HCT116 (cell line): Measurements from ENCODE around the gene RHEB. TPM values are rescaled to one million over a fixed set of nuclear protein-coding genes. Genes with fewer than 3 reads are reported as not detected.

Experiments
- ATAC-seq: fragments of 200-7000 bp; cut with Tn5 transposase; 2 replicates; pipeline ENCODE4 v1.9.1; 2020; ENCODE audit warnings: mild to moderate bottlenecking, moderate library complexity
- BruUV-seq: library from RNA; stranded (reverse); fragments of 400-500 nt; replicated peaks from 2 replicates; lab custom pipeline; 2021; lab: Mats Ljungman, UMichigan
- CTCF ChIA-PET: fragments of 300-600 bp; sonication (Branson Sonifier 250); formaldehyde crosslinking; loops from one replicate; lab custom pipeline; 2021; ENCODE audit warnings: antibody characterized with exemption; lab: Charles Lee
- POLR2A ChIA-PET: fragments of 300-600, 350-600 bp; sonication (Branson Sonifier 250); formaldehyde crosslinking; loops from one replicate; lab custom pipeline; 2021; ENCODE audit warnings: antibody characterized with exemption; lab: Charles Lee
- RAD21 ChIA-PET, 2 experiments: fragments of 300-600 bp; sonication (Branson Sonifier 250); formaldehyde crosslinking; loops; one replicate each; lab custom pipeline; 2023; ENCODE audit warnings: low total read pairs in 2 of 2; ENCODE audit not compliant: uncharacterized antibody in 2 of 2, unreplicated experiment in 2 of 2, low non-redundant PET in 1 of 2; lab: Charles Lee
- DNase-seq: peaks from one replicate; pipeline ENCODE4 v3.0.0-alpha.2; 2010; ENCODE audit warnings: low read depth, low spot score
- H2AFZ ChIP-seq: fragments of 200-600 bp; shearing (Covaris generic), sonication (generic); 2 replicates; pipeline ENCODE4 v1.6.1; 2017; ENCODE audit warnings: low read depth, mixed run types, mixed read lengths, antibody characterized with exemption, low read length; ENCODE audit not compliant: poor library complexity, severe bottlenecking
- H3K27ac ChIP-seq: 2 replicates; pipeline ENCODE4 v1.5.1; 2012; ENCODE audit warnings: low read depth, low read length
- H3K27me3 ChIP-seq: fragments of 200-600 bp; sonication (generic); 2 replicates; pipeline ENCODE4 v1.6.1; 2016; ENCODE audit warnings: mixed run types, low read length, mixed read lengths; ENCODE audit not compliant: insufficient read depth
- H3K36me3 ChIP-seq, 2 experiments: fragments of 200-500 bp in 1 of 2; fragments of 200-600 bp in 1 of 2; sonication (Bioruptor generic) in 1 of 2; sonication (generic) in 1 of 2; 2 replicates each; pipeline versions ENCODE4 v1.5.1 to v1.6.1; 2014 to 2016; ENCODE audit warnings: low read length in 2 of 2, inconsistent platforms in 1 of 2, mixed read lengths in 1 of 2, mixed run types in 1 of 2; ENCODE audit not compliant: insufficient read depth in 2 of 2, control insufficient read depth in 1 of 2
- H3K4me1 ChIP-seq, 2 experiments: fragments of 200-600 bp in 1 of 2; sonication (generic) in 1 of 2; 2 replicates each; pipeline versions ENCODE4 v1.5.1 to v1.6.1; 2012 to 2017; ENCODE audit warnings: low read length in 2 of 2, inconsistent platforms in 1 of 2, mild to moderate bottlenecking in 1 of 2, mixed read lengths in 1 of 2, mixed run types in 1 of 2, moderate library complexity in 1 of 2; ENCODE audit not compliant: insufficient read depth in 2 of 2, control insufficient read depth in 1 of 2
- H3K4me2 ChIP-seq: fragments of 200-600 bp; sonication (generic); 2 replicates; pipeline ENCODE4 v1.6.1; 2017; ENCODE audit warnings: mixed run types, low read length, mixed read lengths
- H3K4me3 ChIP-seq, 2 experiments: fragments of 200-600 bp in 1 of 2; sonication (generic) in 1 of 2; replicated peaks in 1 of 2; 2 replicates each; pipeline ENCODE4 v1.5.1; 2011 to 2016; ENCODE audit warnings: low read length in 2 of 2, control low read depth in 1 of 2, low read depth in 1 of 2, mild to moderate bottlenecking in 1 of 2, mixed read lengths in 1 of 2, mixed run types in 1 of 2
- H3K79me2 ChIP-seq: fragments of 200-600 bp; sonication (generic); 2 replicates; pipeline ENCODE4 v1.6.1; 2017; ENCODE audit warnings: mild to moderate bottlenecking, mixed run types, low read length, moderate library complexity, mixed read lengths; ENCODE audit not compliant: insufficient read depth
- H3K9ac ChIP-seq: fragments of 200-600 bp; sonication (generic); 2 replicates; pipeline ENCODE4 v1.6.1; 2016; ENCODE audit warnings: low read length, mixed read lengths
- H3K9me2 ChIP-seq: fragments of 200-600 bp; sonication (generic), shearing (Covaris generic); 2 replicates; pipeline ENCODE4 v1.6.1; 2017; ENCODE audit warnings: mixed run types, mild to moderate bottlenecking, moderate library complexity; ENCODE audit not compliant: insufficient read depth
- H3K9me3 ChIP-seq, 2 experiments: fragments of 200-500 bp in 1 of 2; fragments of 200-600 bp in 1 of 2; sonication (Bioruptor generic) in 1 of 2; sonication (generic) in 1 of 2; 2 replicates each; pipeline ENCODE4 v1.6.1; 2014 to 2017; ENCODE audit warnings: low read length in 2 of 2, mixed read lengths in 2 of 2, inconsistent platforms in 1 of 2, low read depth in 1 of 2, mild to moderate bottlenecking in 1 of 2, mixed run types in 1 of 2, moderate library complexity in 1 of 2; ENCODE audit not compliant: control insufficient read depth in 1 of 2, insufficient read depth in 1 of 2
- H4K20me1 ChIP-seq: fragments of 200-600 bp; sonication (generic), shearing (Covaris generic); 2 replicates; pipeline ENCODE4 v1.6.1; 2017; ENCODE audit warnings: mixed run types, mild to moderate bottlenecking, moderate library complexity; ENCODE audit not compliant: insufficient read depth
- ATF3 ChIP-seq: IDR thresholded peaks from 2 replicates; pipeline ENCODE4 v1.6.1; 2012
- CBX3 ChIP-seq: IDR thresholded peaks from 2 replicates; pipeline ENCODE4 v1.6.1; 2012; ENCODE audit warnings: low read depth
- CTCF ChIP-seq, 3 experiments: fragments of 200-600 bp in 1 of 3; sonication (generic) in 1 of 3; IDR thresholded peaks in 2 of 3; conservative IDR thresholded peaks in 1 of 3; 2 replicates each; pipeline ENCODE4 v1.5.1; 2012 to 2017; ENCODE audit warnings: low read depth in 2 of 3, low read length in 2 of 3, antibody characterized with exemption in 1 of 3, borderline replicate concordance in 1 of 3, control low read depth in 1 of 3, mild to moderate bottlenecking in 1 of 3, mixed read lengths in 1 of 3, mixed run types in 1 of 3, moderate library complexity in 1 of 3; ENCODE audit not compliant: insufficient read depth in 1 of 3
- EGR1 ChIP-seq: IDR thresholded peaks from 2 replicates; pipeline ENCODE4 v1.6.1; 2012; ENCODE audit warnings: low read depth
- EZH2 ChIP-seq: fragments of 200-600 bp; sonication (generic); IDR thresholded peaks from 2 replicates; pipeline ENCODE4 v1.6.1; 2017; ENCODE audit warnings: antibody characterized with exemption, mixed run types
- EZH2phosphoT487 ChIP-seq: fragments of 200-600 bp; IDR thresholded peaks from 2 replicates; pipeline ENCODE4 v1.6.1; 2018; ENCODE audit warnings: antibody characterized with exemption, borderline replicate concordance
- JUND ChIP-seq: IDR thresholded peaks from 2 replicates; pipeline ENCODE4 v1.6.1; 2012
- POLR2A ChIP-seq: IDR thresholded peaks from 2 replicates; pipeline ENCODE4 v1.7.0; 2011; ENCODE audit warnings: borderline replicate concordance; ENCODE audit not compliant: insufficient read depth, insufficient read length; ENCODE audit errors: extremely low read depth
- SIN3A ChIP-seq: IDR thresholded peaks from 2 replicates; pipeline ENCODE4 v1.6.1; 2012; ENCODE audit warnings: low read depth
- SRF ChIP-seq: IDR thresholded peaks from 2 replicates; pipeline ENCODE4 v1.6.1; 2012; ENCODE audit warnings: low read depth
- ZBTB33 ChIP-seq: IDR thresholded peaks from 2 replicates; pipeline ENCODE4 v1.6.1; 2011; ENCODE audit warnings: mild to moderate bottlenecking, low read length, moderate library complexity; ENCODE audit not compliant: insufficient replicate concordance; ENCODE audit errors: extremely low read depth
- ZFX ChIP-seq: fragments of 450-650 bp; IDR thresholded peaks from 2 replicates; pipeline ENCODE4 v1.6.1; 2017
- intact Hi-C: fragments of 100-400 bp; cut with micrococcal nuclease; formaldehyde crosslinking; loops from 2 replicates; pipeline ENCODE4 v1.10.0; 2022
- total RNA-seq: library from RNA; stranded (reverse); gene quantifications from one replicate; pipeline ENCODE4 v1.2.1, GENCODE V29; 2021; ENCODE audit not compliant: unreplicated experiment

Gene RHEB
- total RNA-seq, 1 experiment from 2014 or later, result 114 TPM

- H3K9me2 ChIP-seq, result no peaks in the 10 kb centered on the region
- RAD21 ChIA-PET, result no interaction called here
- TF ChIP-seq CTCF (IDR thresholded peaks at IDR 0.05 in 2 of 3, conservative IDR thresholded peaks at IDR 0.05 in 1 of 3; ENCODE audit: borderline replicate concordance in 1 of 3, insufficient read depth in 1 of 3, low read depth in 2 of 3, low read length in 2 of 3) (no peak), ZBTB33 (no peak), SIN3A (no peak), CBX3 (no peak), EZH2 (no peak), SRF (no peak), ZFX (no peak), POLR2A (no peak), JUND (no peak), EZH2phosphoT487 (no peak), ATF3 (no peak), EGR1 (no peak)
These were observed 25.1 kb downstream of the RHEB start for GRCh38 chr7:151494298-151495284.

More at GRCh38 chr7:151494298-151495284, 25.1 kb downstream of the RHEB start:
- H3K4me1 ChIP-seq, result peaks cover 31 to 54% of the 10 kb centered on the region in 2 experiments
- H3K27ac ChIP-seq, result no peak overlapping the region
- ChIA-PET POLR2A (interaction anchor here (1.2 kb wide), 1 partner anchor 8 kb away, joined by 3 read pairs; no protein-coding TSS in a partner anchor), CTCF (no interaction called here)
- no peak for DNase-seq
- H3K36me3 ChIP-seq, result peaks cover 4 to 9% of the 10 kb centered on the region in 2 experiments; a peak in 3 of 4 replicates
- peak overlapping the region; percentile 63; the same call in 1 of the 2 replicates for H3K4me2 ChIP-seq
- no TSS peak for BruUV-seq
- H3K9ac ChIP-seq, result no peak overlapping the region
- intact Hi-C loops, result no loop called here
- H2AFZ ChIP-seq, result no peak overlapping the region
- no peaks in the 10 kb centered on the region for H3K9me3 ChIP-seq
- no peak overlapping the region for H3K4me3 ChIP-seq
- no peaks in the 10 kb centered on the region for H3K27me3 ChIP-seq
- peaks cover 18% of the 10 kb centered on the region; the same call in 1 of the 2 replicates for H4K20me1 ChIP-seq
- peaks cover 100% of the 10 kb centered on the region for H3K79me2 ChIP-seq
- no peak for ATAC-seq
